ENCODE data around the gene FAM53B.

DNA sequence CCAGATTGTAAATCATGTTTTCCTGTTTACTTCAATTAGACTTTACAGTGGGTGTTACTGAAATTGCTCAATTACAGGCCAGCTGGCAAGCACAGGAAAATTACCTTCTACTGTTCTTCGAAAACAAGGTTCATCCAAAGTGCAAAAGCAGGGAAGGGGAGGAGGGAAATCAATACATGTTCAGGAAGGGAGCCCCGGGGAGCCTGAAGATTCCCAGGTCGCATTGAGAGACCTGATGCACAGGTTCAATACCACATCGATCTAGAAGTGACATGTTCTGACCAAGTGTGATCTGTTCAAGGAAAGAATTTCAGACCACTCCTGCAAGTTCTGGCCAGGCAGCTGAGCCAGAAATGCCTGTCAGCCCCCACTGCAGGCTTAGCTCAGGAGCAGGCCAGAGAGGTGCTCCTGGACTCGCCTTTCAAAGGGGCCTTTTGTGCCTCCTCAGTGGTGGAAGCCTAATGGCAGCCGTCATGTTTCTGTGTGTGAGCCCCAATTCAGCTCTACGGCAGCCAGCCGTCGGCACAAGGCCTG lies 35.9 kb downstream of the FAM53B start:
- TF ChIP-seq, protein P1, sequence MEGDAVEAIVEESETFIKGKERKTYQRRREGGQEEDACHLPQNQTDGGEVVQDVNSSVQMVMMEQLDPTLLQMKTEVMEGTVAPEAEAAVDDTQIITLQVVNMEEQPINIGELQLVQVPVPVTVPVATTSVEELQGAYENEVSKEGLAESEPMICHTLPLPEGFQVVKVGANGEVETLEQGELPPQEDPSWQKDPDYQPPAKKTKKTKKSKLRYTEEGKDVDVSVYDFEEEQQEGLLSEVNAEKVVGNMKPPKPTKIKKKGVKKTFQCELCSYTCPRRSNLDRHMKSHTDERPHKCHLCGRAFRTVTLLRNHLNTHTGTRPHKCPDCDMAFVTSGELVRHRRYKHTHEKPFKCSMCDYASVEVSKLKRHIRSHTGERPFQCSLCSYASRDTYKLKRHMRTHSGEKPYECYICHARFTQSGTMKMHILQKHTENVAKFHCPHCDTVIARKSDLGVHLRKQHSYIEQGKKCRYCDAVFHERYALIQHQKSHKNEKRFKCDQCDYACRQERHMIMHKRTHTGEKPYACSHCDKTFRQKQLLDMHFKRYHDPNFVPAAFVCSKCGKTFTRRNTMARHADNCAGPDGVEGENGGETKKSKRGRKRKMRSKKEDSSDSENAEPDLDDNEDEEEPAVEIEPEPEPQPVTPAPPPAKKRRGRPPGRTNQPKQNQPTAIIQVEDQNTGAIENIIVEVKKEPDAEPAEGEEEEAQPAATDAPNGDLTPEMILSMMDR (IDR thresholded peaks at IDR 0.05) = no peak
- TF ChIP-seq POLR2A (IDR thresholded peaks at IDR 0.05; ENCODE audit: low read depth) (no peak), EP300 (IDR thresholded peaks at IDR 0.05) (no peak)

Data from esophagus muscularis mucosa (tissue), 4 donors.